HCT116 (cell line): ENCODE results near the gene TRPV2. TPM values are rescaled to one million over a fixed set of nuclear protein-coding genes. Genes with fewer than 3 reads are reported as not detected.

Source experiments
- ATAC-seq: fragments of 200-7000 bp; cut with Tn5 transposase; 2 replicates; pipeline ENCODE4 v1.9.1; 2020; ENCODE audit warnings: mild to moderate bottlenecking, moderate library complexity
- BruUV-seq: library from RNA; stranded (reverse); fragments of 400-500 nt; replicated peaks from 2 replicates; lab custom pipeline; 2021; lab: Mats Ljungman, UMichigan
- CTCF ChIA-PET: fragments of 300-600 bp; sonication (Branson Sonifier 250); formaldehyde crosslinking; loops from one replicate; lab custom pipeline; 2021; ENCODE audit warnings: antibody characterized with exemption; lab: Charles Lee
- POLR2A ChIA-PET: fragments of 300-600, 350-600 bp; sonication (Branson Sonifier 250); formaldehyde crosslinking; loops from one replicate; lab custom pipeline; 2021; ENCODE audit warnings: antibody characterized with exemption; lab: Charles Lee
- RAD21 ChIA-PET, 2 experiments: fragments of 300-600 bp; sonication (Branson Sonifier 250); formaldehyde crosslinking; loops; one replicate each; lab custom pipeline; 2023; ENCODE audit warnings: low total read pairs in 2 of 2; ENCODE audit not compliant: uncharacterized antibody in 2 of 2, unreplicated experiment in 2 of 2, low non-redundant PET in 1 of 2; lab: Charles Lee
- DNase-seq: peaks from one replicate; pipeline ENCODE4 v3.0.0-alpha.2; 2010; ENCODE audit warnings: low read depth, low spot score
- H2AFZ ChIP-seq: fragments of 200-600 bp; shearing (Covaris generic), sonication (generic); 2 replicates; pipeline ENCODE4 v1.6.1; 2017; ENCODE audit warnings: low read depth, mixed run types, mixed read lengths, antibody characterized with exemption, low read length; ENCODE audit not compliant: poor library complexity, severe bottlenecking
- H3K27ac ChIP-seq: 2 replicates; pipeline ENCODE4 v1.5.1; 2012; ENCODE audit warnings: low read depth, low read length
- H3K27me3 ChIP-seq: fragments of 200-600 bp; sonication (generic); 2 replicates; pipeline ENCODE4 v1.6.1; 2016; ENCODE audit warnings: mixed run types, low read length, mixed read lengths; ENCODE audit not compliant: insufficient read depth
- H3K36me3 ChIP-seq, 2 experiments: fragments of 200-500 bp in 1 of 2; fragments of 200-600 bp in 1 of 2; sonication (Bioruptor generic) in 1 of 2; sonication (generic) in 1 of 2; 2 replicates each; pipeline versions ENCODE4 v1.5.1 to v1.6.1; 2014 to 2016; ENCODE audit warnings: low read length in 2 of 2, inconsistent platforms in 1 of 2, mixed read lengths in 1 of 2, mixed run types in 1 of 2; ENCODE audit not compliant: insufficient read depth in 2 of 2, control insufficient read depth in 1 of 2
- H3K4me1 ChIP-seq, 2 experiments: fragments of 200-600 bp in 1 of 2; sonication (generic) in 1 of 2; 2 replicates each; pipeline versions ENCODE4 v1.5.1 to v1.6.1; 2012 to 2017; ENCODE audit warnings: low read length in 2 of 2, inconsistent platforms in 1 of 2, mild to moderate bottlenecking in 1 of 2, mixed read lengths in 1 of 2, mixed run types in 1 of 2, moderate library complexity in 1 of 2; ENCODE audit not compliant: insufficient read depth in 2 of 2, control insufficient read depth in 1 of 2
- H3K4me2 ChIP-seq: fragments of 200-600 bp; sonication (generic); 2 replicates; pipeline ENCODE4 v1.6.1; 2017; ENCODE audit warnings: mixed run types, low read length, mixed read lengths
- H3K4me3 ChIP-seq, 2 experiments: fragments of 200-600 bp in 1 of 2; sonication (generic) in 1 of 2; replicated peaks in 1 of 2; 2 replicates each; pipeline ENCODE4 v1.5.1; 2011 to 2016; ENCODE audit warnings: low read length in 2 of 2, control low read depth in 1 of 2, low read depth in 1 of 2, mild to moderate bottlenecking in 1 of 2, mixed read lengths in 1 of 2, mixed run types in 1 of 2
- H3K79me2 ChIP-seq: fragments of 200-600 bp; sonication (generic); 2 replicates; pipeline ENCODE4 v1.6.1; 2017; ENCODE audit warnings: mild to moderate bottlenecking, mixed run types, low read length, moderate library complexity, mixed read lengths; ENCODE audit not compliant: insufficient read depth
- H3K9ac ChIP-seq: fragments of 200-600 bp; sonication (generic); 2 replicates; pipeline ENCODE4 v1.6.1; 2016; ENCODE audit warnings: low read length, mixed read lengths
- H3K9me2 ChIP-seq: fragments of 200-600 bp; sonication (generic), shearing (Covaris generic); 2 replicates; pipeline ENCODE4 v1.6.1; 2017; ENCODE audit warnings: mixed run types, mild to moderate bottlenecking, moderate library complexity; ENCODE audit not compliant: insufficient read depth
- H3K9me3 ChIP-seq, 2 experiments: fragments of 200-500 bp in 1 of 2; fragments of 200-600 bp in 1 of 2; sonication (Bioruptor generic) in 1 of 2; sonication (generic) in 1 of 2; 2 replicates each; pipeline ENCODE4 v1.6.1; 2014 to 2017; ENCODE audit warnings: low read length in 2 of 2, mixed read lengths in 2 of 2, inconsistent platforms in 1 of 2, low read depth in 1 of 2, mild to moderate bottlenecking in 1 of 2, mixed run types in 1 of 2, moderate library complexity in 1 of 2; ENCODE audit not compliant: control insufficient read depth in 1 of 2, insufficient read depth in 1 of 2
- H4K20me1 ChIP-seq: fragments of 200-600 bp; sonication (generic), shearing (Covaris generic); 2 replicates; pipeline ENCODE4 v1.6.1; 2017; ENCODE audit warnings: mixed run types, mild to moderate bottlenecking, moderate library complexity; ENCODE audit not compliant: insufficient read depth
- ATF3 ChIP-seq: IDR thresholded peaks from 2 replicates; pipeline ENCODE4 v1.6.1; 2012
- intact Hi-C: fragments of 100-400 bp; cut with micrococcal nuclease; formaldehyde crosslinking; loops from 2 replicates; pipeline ENCODE4 v1.10.0; 2022
- total RNA-seq: library from RNA; stranded (reverse); gene quantifications from one replicate; pipeline ENCODE4 v1.2.1, GENCODE V29; 2021; ENCODE audit not compliant: unreplicated experiment

Gene TRPV2
- total RNA-seq, 1 experiment from 2014 or later: 2.7 TPM

GRCh38 chr17:16484445-16485175 is 69.2 kb downstream of the TRPV2 start:
- H3K9ac ChIP-seq: no peak overlapping the region
- H3K9me3 ChIP-seq: no peaks in the 10 kb centered on the region
- H2AFZ ChIP-seq: no peak overlapping the region
- RAD21 ChIA-PET: no interaction called here
- no peak for TF ChIP-seq ATF3
- no peak overlapping the region for H3K4me3 ChIP-seq
- no peak for DNase-seq
- ATAC-seq: no peak
- BruUV-seq: no TSS peak
- CTCF ChIA-PET: no interaction called here
- H4K20me1 ChIP-seq: no peaks in the 10 kb centered on the region
- POLR2A ChIA-PET: no interaction called here
- H3K79me2 ChIP-seq: no peaks in the 10 kb centered on the region
- no peaks in the 10 kb centered on the region for H3K9me2 ChIP-seq
- intact Hi-C loops: no loop called here
- H3K27me3 ChIP-seq: no peaks in the 10 kb centered on the region
- H3K4me2 ChIP-seq: no peak overlapping the region
- H3K27ac ChIP-seq: no peak overlapping the region
- H3K36me3 ChIP-seq: no peaks in the 10 kb centered on the region
- peaks cover 11 to 19% of the 10 kb centered on the region in 2 experiments; a peak in 3 of 4 replicates for H3K4me1 ChIP-seq

Other genes starting within 250 kb of the TRPV2 start
- gene NCOR1, start 200.0 kb upstream of the TRPV2 start, total RNA-seq: 43.7 TPM
- 36.8 TPM for gene PIGL, start 198.4 kb upstream of the TRPV2 start, total RNA-seq
- gene CENPV, start 62.1 kb upstream of the TRPV2 start, total RNA-seq: 84.7 TPM
- 2,378 TPM for gene UBB, start 34.5 kb upstream of the TRPV2 start, total RNA-seq
- 2.3 TPM for gene LRRC75A, start 76.6 kb downstream of the TRPV2 start, total RNA-seq
- gene ZNF287, start 153.6 kb downstream of the TRPV2 start, total RNA-seq: not detected
- 2.9 TPM for gene ZNF624, start 238.3 kb downstream of the TRPV2 start, total RNA-seq